GM18858 (cell line): Measurements from ENCODE around the gene LGI4.
"Not testable (repeated sequence)": the region's sequence is repeated elsewhere in the genome, so short reads cannot be mapped to it uniquely, and the experiment has no call there.

Experiments
- ATAC-seq: cut with Tn5 transposase; IDR thresholded peaks from one replicate; pipeline ENCODE4 v1.9.1; 2021; ENCODE audit not compliant: unreplicated experiment

The LGI4 gene

DNA sequence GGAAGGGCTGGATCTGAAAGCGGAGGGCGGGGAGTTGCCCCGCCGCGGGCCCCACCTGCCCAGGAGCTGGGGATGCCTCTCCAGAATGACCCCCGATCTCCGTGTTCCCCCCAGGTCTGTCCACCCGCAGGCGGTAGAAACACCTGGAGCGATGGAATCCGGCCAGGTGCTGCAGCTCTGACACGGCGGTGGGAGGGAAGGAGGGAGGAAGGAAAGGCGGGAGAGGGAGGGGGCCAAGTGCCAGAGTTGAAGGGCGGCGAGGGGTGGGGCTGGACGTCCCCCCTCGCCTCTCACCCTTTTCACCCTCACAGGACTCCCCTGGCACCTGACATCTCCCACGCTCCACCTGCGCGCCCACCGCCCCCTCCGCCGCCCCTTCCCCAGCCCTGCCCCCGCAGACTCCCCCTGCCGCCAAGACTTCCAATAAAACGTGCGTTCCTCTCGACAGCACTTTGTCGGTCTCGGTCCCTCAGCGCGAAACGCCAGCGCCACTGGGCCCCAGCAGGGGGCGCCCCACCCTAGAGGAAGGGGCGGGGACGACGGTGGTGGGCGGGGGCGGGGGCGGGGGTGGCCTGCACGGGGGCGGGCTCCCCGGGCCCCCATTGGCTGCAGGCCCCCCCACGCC, 7.9 kb upstream of the LGI4 start:
- no peak for ATAC-seq

DNA sequence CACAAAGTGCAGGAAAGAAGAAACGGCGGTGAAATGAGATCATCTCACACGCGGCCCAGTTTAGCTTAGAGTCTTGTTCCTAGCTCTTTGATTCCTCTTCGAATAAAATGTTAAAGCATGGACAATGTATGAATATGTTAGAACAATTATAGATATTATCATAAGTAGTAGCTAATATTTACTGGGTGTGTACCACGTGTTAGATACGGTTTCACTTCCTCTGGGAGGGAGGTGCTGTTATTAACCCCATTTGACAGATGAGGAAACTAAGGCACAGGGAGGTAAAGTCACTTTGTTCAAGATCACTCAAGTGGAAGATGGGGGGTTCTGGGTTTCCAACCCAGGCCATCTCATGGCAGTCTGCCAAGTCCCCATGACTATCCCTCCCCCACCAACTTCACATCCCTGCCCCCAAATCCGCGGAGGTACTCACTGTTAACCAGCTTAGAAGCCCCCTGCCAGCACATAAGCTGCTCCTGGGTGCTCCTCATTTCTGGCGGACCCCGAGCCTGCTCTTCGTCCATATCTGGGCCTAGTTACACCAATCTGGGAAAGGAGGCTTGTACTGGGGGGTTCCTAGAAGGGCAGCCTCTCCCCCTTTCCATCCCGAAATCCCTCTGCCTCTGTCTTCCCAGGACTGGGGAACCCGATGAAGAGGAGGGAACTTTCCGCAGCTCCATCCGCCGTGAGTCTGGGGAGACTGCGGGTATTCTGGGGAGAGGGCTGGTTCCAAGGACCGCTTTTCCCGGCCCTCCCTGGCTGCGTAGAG, 7.2 kb upstream of the LGI4 start:
- ATAC-seq: no peak

GRCh38 chr19:35140962-35141836, 6.3 kb upstream of the LGI4 start:
- no peak for ATAC-seq

- no peak for ATAC-seq
Observed at GRCh38 chr19:35140207-35140961, 5.5 kb upstream of the LGI4 start.

DNA sequence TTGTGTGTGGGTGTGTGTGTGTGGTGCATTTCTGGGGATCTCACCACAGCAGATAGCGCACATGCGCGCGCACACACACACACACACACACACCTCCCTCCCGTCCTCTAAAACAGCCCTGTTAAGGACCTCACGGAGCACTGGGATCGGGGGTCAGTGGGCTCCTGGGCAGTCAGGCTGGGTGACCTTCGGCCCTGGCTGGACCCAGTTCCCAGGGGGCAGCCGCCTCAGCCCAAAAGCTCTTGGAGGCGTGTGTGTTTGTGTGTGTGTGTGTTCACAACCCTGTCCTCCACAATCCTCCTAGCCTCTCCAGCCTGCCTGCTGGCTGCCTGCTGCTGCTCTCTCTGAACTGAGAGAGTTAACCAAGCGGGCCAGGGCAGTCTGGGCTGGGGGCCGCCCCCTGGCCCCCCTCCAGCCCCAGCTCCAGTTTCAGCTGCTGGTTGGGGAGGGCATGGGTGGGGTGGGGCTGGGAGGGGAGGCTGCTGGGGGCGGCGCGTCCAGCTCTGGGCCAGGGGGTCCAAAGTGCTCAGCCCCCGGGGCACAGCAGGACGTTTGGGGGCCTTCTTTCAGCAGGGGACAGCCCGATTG, 3.5 kb upstream of the LGI4 start, which contains the start of gene FXYD1:
TSS of gene FXYD1 (plus strand) at position 520 of the 588 bp plus-strand sequence. CDS start 1,256 bp downstream, outside the sequence.
- ATAC-seq: no peak

- ATAC-seq: no peak
Observed at GRCh38 chr19:35136977-35137702, 2.3 kb upstream of the LGI4 start.

DNA sequence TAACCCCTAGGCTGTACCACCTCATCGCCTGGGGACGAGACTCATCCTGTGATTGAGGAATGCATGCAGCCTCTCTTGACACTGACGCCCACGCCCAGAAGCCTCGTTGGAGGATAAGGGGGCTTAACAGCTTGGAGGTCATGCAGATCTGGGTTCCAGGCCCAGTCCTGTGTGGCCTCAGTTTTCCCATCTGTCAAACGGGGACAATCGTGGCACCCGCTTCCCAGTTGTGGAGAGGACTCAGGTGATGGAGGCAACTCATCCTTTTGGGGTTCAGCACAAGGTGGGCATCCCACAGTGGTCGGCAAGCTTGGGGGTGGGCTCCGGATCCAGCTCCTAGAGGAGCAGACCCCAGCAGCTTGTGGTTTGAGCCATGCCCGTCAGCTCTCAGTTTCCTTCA, 1.4 kb upstream of the LGI4 start:
- no peak for ATAC-seq

DNA sequence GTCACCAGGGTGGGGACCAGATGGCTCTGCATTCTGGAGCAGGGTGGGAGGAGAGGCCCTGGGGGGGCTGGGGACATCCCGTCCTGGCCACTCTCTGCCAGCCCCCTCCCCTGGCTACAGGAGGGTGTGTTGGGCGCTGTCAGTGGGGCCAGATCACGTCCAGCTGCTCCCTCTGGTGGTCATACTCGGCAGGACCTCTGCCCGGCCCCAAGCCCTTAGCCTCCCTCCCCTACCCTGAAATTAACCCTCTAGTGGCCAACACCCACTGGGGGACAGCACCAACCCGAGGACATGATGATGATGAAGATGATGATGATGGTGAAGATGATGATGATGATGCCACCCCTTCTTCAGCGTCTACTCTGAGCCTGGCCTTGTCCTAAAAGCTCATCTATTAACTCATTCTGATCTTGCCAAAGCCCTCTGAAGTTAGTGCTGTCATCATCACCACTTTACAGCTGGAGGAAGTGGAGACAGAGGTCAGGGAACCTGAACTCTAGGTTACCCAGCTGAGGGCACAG, 590 bp upstream of the LGI4 start:
- ATAC-seq: no peak

- ATAC-seq: no peak
Observed at GRCh38 chr19:35133826-35134225, 1.0 kb downstream of the LGI4 start.

DNA sequence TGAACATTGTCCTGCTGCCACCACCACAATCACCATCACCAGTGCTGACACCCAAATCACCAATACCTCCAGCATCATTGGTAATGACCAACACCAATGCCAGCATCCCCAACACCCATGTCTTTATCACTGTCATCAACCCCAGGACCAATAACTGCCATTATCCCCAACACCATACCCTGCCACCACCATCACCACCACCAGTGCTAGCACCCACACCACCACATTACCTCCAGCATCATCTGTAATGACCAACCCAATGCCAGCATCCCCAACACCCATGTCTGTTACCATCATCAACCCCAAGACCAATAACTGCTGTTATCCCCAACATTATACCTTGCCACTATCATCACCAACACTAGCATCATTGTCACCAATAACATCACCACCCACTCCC, 2.6 kb downstream of the LGI4 start:
- ATAC-seq: no peak

- ATAC-seq: no peak
Observed at GRCh38 chr19:35130761-35131720, 3.8 kb downstream of the LGI4 start.

GRCh38 chr19:35129724-35130274, 5.1 kb downstream of the LGI4 start:
- not testable (repeated sequence) for ATAC-seq

- no peak for ATAC-seq
Observed at GRCh38 chr19:35128398-35129057, 6.3 kb downstream of the LGI4 start.

DNA sequence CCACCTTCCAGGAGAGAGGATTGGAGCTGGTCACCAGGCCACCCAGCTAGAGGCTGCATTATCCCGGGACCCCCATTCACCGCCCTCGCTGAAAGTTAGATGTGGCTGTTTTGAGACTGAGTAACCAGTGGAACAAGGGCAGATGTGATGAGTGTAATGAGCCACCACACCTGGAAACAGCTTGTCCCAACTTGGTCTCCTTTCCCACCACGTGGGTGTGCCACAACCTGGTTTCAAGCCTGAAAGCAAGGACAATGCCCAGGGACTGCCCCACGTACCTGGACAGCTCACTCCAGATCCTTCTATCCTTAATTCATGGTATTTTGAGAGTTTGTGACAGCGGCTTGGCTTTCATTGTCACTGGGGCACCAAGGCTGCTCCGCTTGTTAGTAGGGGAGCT, 7.0 kb downstream of the LGI4 start:
- ATAC-seq: no peak

- no peak for ATAC-seq
Observed at GRCh38 chr19:35126624-35126959, 8.3 kb downstream of the LGI4 start.

GRCh38 chr19:35125749-35126623, 8.9 kb downstream of the LGI4 start:
- ATAC-seq: no peak

DNA sequence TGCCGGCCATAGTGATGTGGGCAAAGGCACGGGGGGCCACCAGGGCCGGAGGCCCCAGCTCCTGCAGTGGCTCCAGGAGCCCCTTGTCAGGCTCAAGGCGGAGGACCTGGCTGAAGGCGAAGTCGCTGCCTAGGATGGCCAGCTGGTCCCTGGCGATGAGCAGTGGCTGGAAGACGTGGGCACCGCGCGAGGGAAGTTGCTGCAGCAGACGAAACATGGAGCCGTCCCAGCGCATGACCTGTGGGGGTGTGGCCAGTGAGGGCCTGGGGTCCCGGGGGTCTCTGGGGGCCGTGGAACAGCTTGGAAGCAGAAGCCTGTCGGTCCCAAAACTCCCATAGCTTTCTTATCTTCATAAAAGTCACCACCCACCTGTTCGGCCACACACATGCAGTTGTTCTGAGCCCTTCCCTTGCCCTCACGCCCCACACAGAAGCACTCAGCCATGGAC, 9.6 kb downstream of the LGI4 start:
- no peak for ATAC-seq
